Measurements from ENCODE around the gene MBTD1. TPM values are rescaled to one million over a fixed set of nuclear protein-coding genes. Genes with fewer than 3 reads are reported as not detected.
A peak's percentile ranks its signal among the peaks of the same experiment; 100 is the strongest.

The MBTD1 gene
- total and polyA plus RNA-seq, 2 experiments from 2014 or later: 19.1 to 63.9 TPM

- DNase-seq (ENCODE audit: low spot score) (no peak), ATAC-seq (no peak)
- peaks cover 53% of the 10 kb centered on the region for H3K36me3 ChIP-seq (ENCODE audit: insufficient read depth)
- H3K4me1 Mint-ChIP-seq: peaks cover 6% of the 10 kb centered on the region
- no peaks in the 10 kb centered on the region for H3K9me2 ChIP-seq (ENCODE audit: insufficient read depth)
- peaks cover 7% of the 10 kb centered on the region for H4K20me1 ChIP-seq (replicated peaks; ENCODE audit: insufficient read depth)
- H2AFZ ChIP-seq: no peak overlapping the region
- no peaks in the 10 kb centered on the region for H3K27me3 ChIP-seq (ENCODE audit: insufficient read depth)
- H3F3A ChIP-seq (replicated peaks; ENCODE audit: low read depth): no peaks in the 10 kb centered on the region
- peak overlapping the region; percentile 12; the same call in 1 of the 2 replicates for H3K27ac Mint-ChIP-seq
- peaks cover 76% of the 10 kb centered on the region for H3K36me3 Mint-ChIP-seq (ENCODE audit: low read depth)
- H3K9me3 Mint-ChIP-seq: no peaks in the 10 kb centered on the region
- H3K4me1 ChIP-seq (ENCODE audit: insufficient read depth): peaks cover 9% of the 10 kb centered on the region; the same call in 1 of the 2 replicates
- no peak overlapping the region for H3K4me3 Mint-ChIP-seq
- H3K27ac ChIP-seq (ENCODE audit: low read depth): peak overlapping the region; percentile 34
- peaks cover 6% of the 10 kb centered on the region; the same call in 1 of the 2 replicates for H3K79me2 ChIP-seq (replicated peaks; ENCODE audit: insufficient read depth)
- no peak overlapping the region for H3K4me2 ChIP-seq
- no peak for TF ChIP-seq POLR2AphosphoS5 (IDR thresholded peaks at IDR 0.05; ENCODE audit: low read depth)
- no peak for TF ChIP-seq ZNF331 (CRISPR knock-in tag; IDR thresholded peaks at IDR 0.05; ENCODE audit: low read depth)
- TF ChIP-seq ZNF462 (CRISPR knock-in tag; IDR thresholded peaks at IDR 0.05): no peak
- TF ChIP-seq ZNF114 (CRISPR knock-in tag; IDR thresholded peaks at IDR 0.05): no peak
- no peak for TF ChIP-seq ETS1 (IDR thresholded peaks at IDR 0.05)
- TF ChIP-seq CTCF (conservative IDR thresholded peaks at IDR 0.05; ENCODE audit: low read depth in 2 of 2): no peak
- no peaks in the 10 kb centered on the region for H3K27me3 Mint-ChIP-seq (ENCODE audit: insufficient read depth, low read depth, poor library complexity)
- H3K4me3 ChIP-seq: no peak overlapping the region
Measured at GRCh38 chr17:51287412-51287811, 27.6 kb upstream of the MBTD1 start.
